ENCODE results near the gene TMEM59L. TPM values are rescaled to one million over a fixed set of nuclear protein-coding genes. Genes with fewer than 3 reads are reported as not detected.

Gene TMEM59L
- total RNA-seq, result 1 to 10 TPM in 2 of 6 donors, under 1 TPM in 2, not detected in 2; 0.30 to 2.8 (median 1.0) TPM

DNA sequence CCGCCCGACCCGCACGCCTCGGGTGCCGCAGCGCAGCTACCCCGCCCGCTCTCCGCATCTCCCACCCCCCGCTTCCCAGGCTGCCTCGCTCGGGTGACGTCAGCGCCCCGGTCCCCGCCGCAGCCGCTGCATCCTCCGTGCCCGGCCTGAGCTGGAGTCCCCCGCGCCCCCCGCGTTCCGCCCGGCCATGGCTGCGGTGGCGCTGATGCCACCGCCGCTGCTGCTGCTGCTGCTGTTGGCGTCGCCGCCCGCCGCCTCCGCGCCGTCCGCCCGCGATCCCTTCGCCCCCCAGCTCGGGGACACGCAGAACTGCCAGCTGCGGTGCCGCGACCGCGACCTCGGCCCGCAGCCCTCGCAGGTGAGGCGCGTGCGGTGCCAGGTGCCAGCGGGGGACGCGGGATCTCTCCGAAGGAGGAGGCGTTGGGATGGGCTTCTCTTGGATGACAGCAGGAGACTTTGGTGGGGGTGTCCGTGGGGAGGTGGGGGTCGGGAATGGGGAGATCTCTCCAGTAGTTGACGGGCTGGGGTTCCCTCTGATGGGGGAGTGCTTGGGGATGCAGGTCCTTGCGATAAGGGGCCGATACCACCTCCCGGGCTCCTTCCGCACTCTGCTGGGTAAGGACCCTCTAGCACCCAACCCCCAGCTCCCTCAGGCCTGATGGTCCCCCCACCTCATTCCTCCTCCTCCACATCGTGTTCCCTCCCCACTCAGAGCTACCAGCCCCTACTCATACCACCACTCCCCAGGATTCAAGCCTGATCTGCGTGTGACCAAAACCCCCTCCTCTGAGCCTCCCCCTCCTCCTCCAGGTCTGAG, at the start of gene TMEM59L:
TSS of gene TMEM59L (plus strand) at position 99 of the 817 bp plus-strand sequence. CDS start at position 188, 89 bp downstream.
- WGBS, 2 donors, result 1 to 30% methylated on average over 4 to 16 of the region's 70 CpGs

DNA sequence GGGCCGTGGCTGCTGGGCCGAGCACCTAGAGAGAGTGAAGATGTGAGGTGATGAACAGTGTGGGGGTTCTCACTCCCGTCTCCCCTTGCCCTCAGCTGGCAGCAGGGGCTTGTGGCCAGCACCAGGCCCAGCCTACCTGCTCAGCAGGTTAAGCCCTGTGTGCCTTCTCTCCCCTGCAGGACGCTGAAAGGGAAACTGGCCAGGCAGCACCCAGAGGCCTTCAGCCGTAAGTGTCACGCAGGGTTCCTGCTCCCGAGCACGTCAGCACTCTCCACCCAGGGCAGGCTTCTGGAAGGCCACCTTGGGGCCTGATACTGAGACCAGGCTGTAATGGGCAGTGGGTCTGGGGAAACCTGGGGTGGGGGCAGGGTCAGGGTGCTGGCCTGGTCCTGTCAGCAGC, 45.7 kb upstream of the TMEM59L start:
- TF ChIP-seq POLR2AphosphoS5 (IDR thresholded peaks at IDR 0.05), result no peak
- DNase-seq, result peak in 1 of 2 donors; percentile 51
- Histone ChIP-seq H3K4me1 (peaks cover 3 to 8% (median 4%) of the 10 kb centered on the region in 4 donors), H3K4me3 (no peak overlapping the region), H3K9me3 (no peaks in the 10 kb centered on the region), H3K27me3 (no peaks in the 10 kb centered on the region), H3K36me3 (peaks cover 32 to 74% (median 66%) of the 10 kb centered on the region in 4 donors), H3K27ac (no peak overlapping the region)
- 96 to 100% methylated on average over 4 to 8 of the region's 8 CpGs for WGBS, 2 donors
- no peak for ATAC-seq (ENCODE audit: low FRiP score in 2 of 2)

More for the DNA sequence above, at the start of gene TMEM59L:
- Histone ChIP-seq H3K4me1 (peaks cover 30 to 43% (median 36%) of the 10 kb centered on the region in 4 donors), H3K36me3 (no peaks in the 10 kb centered on the region), H3K4me3 (peak within 1 kb of the TSS; percentile 19 to 48 (median 36)), H3K27ac (no peak within 1 kb of the TSS), H3K27me3 (peaks cover 2 to 53% (median 35%) of the 10 kb centered on the region in 4 donors), H3K9me3 (no peaks in the 10 kb centered on the region)
- ATAC-seq (ENCODE audit: low FRiP score in 2 of 2) (peak in 1 of 2 donors; percentile 41), DNase-seq (peak in 1 of 2 donors; percentile 89)
- TF ChIP-seq, protein P1, sequence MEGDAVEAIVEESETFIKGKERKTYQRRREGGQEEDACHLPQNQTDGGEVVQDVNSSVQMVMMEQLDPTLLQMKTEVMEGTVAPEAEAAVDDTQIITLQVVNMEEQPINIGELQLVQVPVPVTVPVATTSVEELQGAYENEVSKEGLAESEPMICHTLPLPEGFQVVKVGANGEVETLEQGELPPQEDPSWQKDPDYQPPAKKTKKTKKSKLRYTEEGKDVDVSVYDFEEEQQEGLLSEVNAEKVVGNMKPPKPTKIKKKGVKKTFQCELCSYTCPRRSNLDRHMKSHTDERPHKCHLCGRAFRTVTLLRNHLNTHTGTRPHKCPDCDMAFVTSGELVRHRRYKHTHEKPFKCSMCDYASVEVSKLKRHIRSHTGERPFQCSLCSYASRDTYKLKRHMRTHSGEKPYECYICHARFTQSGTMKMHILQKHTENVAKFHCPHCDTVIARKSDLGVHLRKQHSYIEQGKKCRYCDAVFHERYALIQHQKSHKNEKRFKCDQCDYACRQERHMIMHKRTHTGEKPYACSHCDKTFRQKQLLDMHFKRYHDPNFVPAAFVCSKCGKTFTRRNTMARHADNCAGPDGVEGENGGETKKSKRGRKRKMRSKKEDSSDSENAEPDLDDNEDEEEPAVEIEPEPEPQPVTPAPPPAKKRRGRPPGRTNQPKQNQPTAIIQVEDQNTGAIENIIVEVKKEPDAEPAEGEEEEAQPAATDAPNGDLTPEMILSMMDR (IDR thresholded peaks at IDR 0.05), result no peak
- no peak for TF ChIP-seq POLR2AphosphoS5 (IDR thresholded peaks at IDR 0.05)
- TF ChIP-seq POLR2A (IDR thresholded peaks at IDR 0.05), result no peak
- no peak for TF ChIP-seq EP300 (IDR thresholded peaks at IDR 0.05)

DNA sequence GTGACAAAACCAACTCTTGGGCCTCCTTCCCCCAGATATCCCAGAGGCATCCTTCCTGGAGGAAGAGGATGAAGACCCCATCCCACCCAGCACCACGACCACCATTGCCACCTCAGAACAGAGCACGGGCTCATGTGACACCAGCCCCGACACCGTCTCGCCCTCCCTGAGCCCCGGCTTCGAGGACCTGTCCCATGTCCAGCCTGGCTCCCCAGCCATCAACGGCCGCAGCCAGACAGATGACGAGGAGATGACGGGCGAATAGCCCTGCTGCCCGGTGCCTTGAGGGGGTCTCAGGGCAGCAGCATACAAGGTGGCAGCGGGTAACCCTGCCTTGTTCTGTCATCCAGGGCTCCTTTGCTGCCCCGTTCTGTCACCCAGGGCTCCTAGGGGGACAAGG, 44.3 kb upstream of the TMEM59L start:
- Histone ChIP-seq H3K27ac (no peak overlapping the region), H3K9me3 (no peaks in the 10 kb centered on the region), H3K4me3 (no peak overlapping the region), H3K27me3 (no peaks in the 10 kb centered on the region), H3K36me3 (peaks cover 32 to 65% (median 59%) of the 10 kb centered on the region in 4 donors), H3K4me1 (peaks cover 14 to 22% (median 16%) of the 10 kb centered on the region in 4 donors)
- peak in 1 of 2 donors; percentile 76 for DNase-seq
- TF ChIP-seq, protein P1 (IDR thresholded peaks at IDR 0.05), result no peak
- no peak for TF ChIP-seq POLR2A (IDR thresholded peaks at IDR 0.05)
- TF ChIP-seq POLR2AphosphoS5 (IDR thresholded peaks at IDR 0.05), result no peak
- no peak for ATAC-seq (ENCODE audit: low FRiP score in 2 of 2)
- WGBS, 2 donors, result 92 to 96% methylated on average over 11 to 15 of the region's 15 CpGs

DNA sequence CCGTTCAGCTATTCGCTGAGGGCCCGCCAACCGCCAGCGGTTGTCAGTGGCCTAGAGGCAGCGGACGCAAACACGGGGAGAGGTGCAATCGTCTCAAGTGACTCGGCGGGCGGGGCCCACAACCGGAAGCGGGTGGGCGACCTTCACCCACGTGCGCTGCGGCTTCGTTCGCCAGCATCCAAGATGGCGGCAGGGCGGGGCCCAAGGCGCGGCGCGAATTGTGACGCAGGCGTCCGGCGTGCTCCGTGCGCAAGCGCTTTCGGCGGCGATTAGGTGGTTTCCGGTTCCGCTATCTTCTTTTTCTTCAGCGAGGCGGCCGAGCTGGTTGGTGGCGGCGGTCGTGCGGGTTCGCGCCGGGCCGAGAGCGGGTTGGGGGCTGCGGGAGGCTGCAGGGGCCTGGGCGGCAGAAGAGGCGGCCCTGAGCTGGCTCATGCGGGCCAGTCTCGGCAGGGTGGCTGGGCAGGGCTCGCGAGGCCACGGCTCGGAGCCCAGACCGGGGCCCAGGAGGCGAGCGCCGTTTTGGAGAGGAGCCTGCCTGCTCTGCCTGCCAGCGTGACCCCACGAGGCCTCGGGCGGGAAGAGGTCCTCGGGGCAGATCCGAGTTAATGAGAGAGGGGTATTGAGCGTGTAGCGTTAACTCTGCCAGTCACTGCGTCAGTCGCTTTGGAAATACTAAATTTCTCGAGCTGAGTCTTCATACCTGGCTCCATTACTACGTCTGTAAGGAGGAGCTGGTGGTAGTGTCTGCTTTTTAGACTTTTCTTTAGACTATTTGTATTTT, 40.9 kb upstream of the TMEM59L start, which contains the start of gene UBA52:
TSS of gene UBA52 (plus strand) at position 294 of the 781 bp plus-strand sequence. CDS start 1,444 bp downstream, outside the sequence.
- H3K36me3 ChIP-seq, result peaks cover 26 to 65% (median 57%) of the 10 kb centered on the region in 4 donors
- H3K4me1 ChIP-seq, result peaks cover 18 to 24% (median 20%) of the 10 kb centered on the region in 4 donors
- H3K9me3 ChIP-seq, result no peaks in the 10 kb centered on the region
- peak; percentile 96 to 97 for ATAC-seq (ENCODE audit: low FRiP score in 2 of 2)
- H3K27ac ChIP-seq, result peak within 1 kb of the TSS; percentile 89 to 93 (median 90)
- WGBS, 2 donors, result 0% methylated on average over 6 to 45 of the region's 75 CpGs
- TF ChIP-seq POLR2A (IDR thresholded peaks at IDR 0.05) (peak in 3 of 4 donors; percentile 49 to 94 (median 74)), EP300 (IDR thresholded peaks at IDR 0.05) (peak in 1 of 4 donors; percentile 89), POLR2AphosphoS5 (IDR thresholded peaks at IDR 0.05) (peak; percentile 93 to 95)
- TF ChIP-seq, protein P1 (IDR thresholded peaks at IDR 0.05), result peak in 4 of 6 experiments; percentile 14 to 44 (median 31)
- H3K4me3 ChIP-seq, result peak within 1 kb of the TSS; percentile 70 to 98 (median 84)
- H3K27me3 ChIP-seq, result no peaks in the 10 kb centered on the region
- peak; percentile 98 to 100 for DNase-seq
